DMS79 (cell line): ENCODE data around the gene SPATC1L.
"Not testable (repeated sequence)": the region's sequence is repeated elsewhere in the genome, so short reads cannot be mapped to it uniquely, and the experiment has no call there.

Experiments
- DNase-seq: peaks from one replicate; lab custom pipeline; 2025; lab: John Stamatoyannopoulos, UW

Gene SPATC1L

GRCh38 chr21:46200877-46201803, 16.9 kb upstream of the SPATC1L start:
- DNase-seq = not testable (repeated sequence)

GRCh38 chr21:46199436-46200373, 15.4 kb upstream of the SPATC1L start:
- no peak for DNase-seq

GRCh38 chr21:46196733-46197132, 12.5 kb upstream of the SPATC1L start:
- no peak for DNase-seq

- DNase-seq = no peak
These were observed 11.4 kb upstream of the SPATC1L start for GRCh38 chr21:46195595-46196195.

GRCh38 chr21:46194374-46195334, 10.4 kb upstream of the SPATC1L start:
- no peak for DNase-seq

- no peak for DNase-seq
These were observed 9.6 kb upstream of the SPATC1L start for GRCh38 chr21:46193829-46194373.

- no peak for DNase-seq
These were observed 7.7 kb upstream of the SPATC1L start for GRCh38 chr21:46191686-46192575.

- DNase-seq = no peak
These were observed 7.0 kb upstream of the SPATC1L start for GRCh38 chr21:46191257-46191685.

GRCh38 chr21:46190491-46191131, 6.4 kb upstream of the SPATC1L start:
- no peak for DNase-seq

- DNase-seq = no peak
These were observed 5.8 kb upstream of the SPATC1L start for GRCh38 chr21:46189959-46190490.

GRCh38 chr21:46189213-46189958, 5.1 kb upstream of the SPATC1L start:
- DNase-seq = no peak

GRCh38 chr21:46188226-46189212, 4.3 kb upstream of the SPATC1L start:
- no peak for DNase-seq

GRCh38 chr21:46187814-46188213, 3.6 kb upstream of the SPATC1L start:
- no peak for DNase-seq

GRCh38 chr21:46187261-46187660, 3.0 kb upstream of the SPATC1L start:
- DNase-seq = no peak

- no peak for DNase-seq
These were observed 1.5 kb upstream of the SPATC1L start for GRCh38 chr21:46185716-46186115.

- peak; percentile 77 for DNase-seq
These were observed 631 bp upstream of the SPATC1L start for GRCh38 chr21:46184625-46185555.
